GM20000 (cell line): Measurements from ENCODE around the gene LIN7A.
"Not testable (repeated sequence)": the region's sequence is repeated elsewhere in the genome, so short reads cannot be mapped to it uniquely, and the experiment has no call there.

Experiments used
- DNase-seq: peaks from one replicate; pipeline ENCODE4 v3.0.0; 2012; ENCODE audit warnings: low spot score
- CTCF ChIP-seq: IDR thresholded peaks from 2 replicates; pipeline ENCODE4 v1.5.1; 2012; ENCODE audit warnings: mild to moderate bottlenecking, control low read depth; ENCODE audit errors: extremely low read depth, missing control alignments

Gene LIN7A

GRCh38 chr12:80794551-80794950 is 143.2 kb downstream of the LIN7A start:
- no peak for TF ChIP-seq CTCF
- DNase-seq = no peak

DNA sequence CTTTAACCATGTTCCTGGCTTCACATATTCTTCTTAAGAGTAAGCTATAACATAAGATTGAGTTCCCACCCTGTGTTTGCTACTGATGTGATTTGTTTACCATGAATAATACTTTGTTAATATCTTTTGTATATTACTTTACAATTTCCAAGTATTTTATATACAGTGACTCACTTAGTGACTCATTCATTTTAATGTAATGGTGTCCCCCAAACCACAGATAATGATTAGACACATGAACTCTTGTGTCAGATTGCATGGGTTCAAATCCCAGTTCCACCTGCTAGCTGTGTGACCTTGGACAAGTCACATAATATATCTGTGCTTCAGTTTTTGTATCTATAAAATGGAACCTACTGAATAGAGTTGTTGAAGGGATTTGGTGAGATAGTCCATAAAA is 144.9 kb downstream of the LIN7A start:
- no peak for DNase-seq
- TF ChIP-seq CTCF = no peak

- TF ChIP-seq CTCF = no peak
- no peak for DNase-seq
These were observed 145.9 kb downstream of the LIN7A start for GRCh38 chr12:80791863-80792262.

- not testable (repeated sequence) for DNase-seq
These were observed 149.3 kb downstream of the LIN7A start for GRCh38 chr12:80788407-80788806.

DNA sequence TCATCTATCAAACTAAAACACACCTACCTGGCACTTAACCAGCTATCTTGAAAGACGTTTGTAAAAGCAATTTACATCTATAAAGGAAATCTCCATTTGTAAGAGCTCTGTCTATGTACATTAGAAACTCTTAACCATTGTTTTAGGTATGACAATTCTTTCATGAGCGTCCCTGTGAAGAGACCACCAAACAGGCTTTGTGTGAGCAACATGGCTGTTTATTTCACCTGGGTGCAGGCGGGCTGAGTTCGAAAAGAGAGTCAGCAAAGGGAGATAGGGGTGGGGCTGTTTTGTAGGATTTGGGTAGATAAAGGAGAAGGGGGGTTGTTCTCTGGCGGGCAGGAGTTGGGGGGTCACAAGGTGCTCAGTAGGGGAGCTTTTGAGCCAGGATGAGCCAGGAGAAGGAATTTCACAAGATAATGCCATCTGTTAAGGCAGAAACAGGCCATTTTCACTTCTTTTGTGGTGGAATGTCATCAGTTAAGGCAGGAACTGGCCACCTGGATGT is 154.7 kb downstream of the LIN7A start:
- DNase-seq = not testable (repeated sequence)

DNA sequence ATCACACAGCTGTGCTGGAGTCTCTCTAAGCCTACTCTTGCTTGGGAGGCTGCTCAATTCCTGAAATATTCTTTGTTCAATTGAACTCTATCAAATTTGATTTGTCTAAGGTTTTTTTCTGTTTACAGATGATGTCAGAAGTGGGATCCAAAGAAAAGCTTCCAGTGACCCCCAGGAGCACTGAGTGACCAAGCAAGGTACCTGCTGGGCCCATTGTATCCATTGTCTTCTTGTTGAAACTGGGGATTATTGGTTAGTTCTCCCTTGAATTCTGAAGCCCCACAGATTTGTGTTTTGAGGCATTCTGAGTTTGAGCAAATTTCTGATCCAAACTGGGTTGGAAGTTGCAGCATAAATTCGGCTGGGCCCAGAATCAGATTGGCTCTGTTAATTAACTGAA is 156.4 kb downstream of the LIN7A start:
- no peak for DNase-seq
- no peak for TF ChIP-seq CTCF

GRCh38 chr12:80780746-80781145 is 157.0 kb downstream of the LIN7A start:
- DNase-seq = no peak
- no peak for TF ChIP-seq CTCF

GRCh38 chr12:80778005-80778541 is 159.7 kb downstream of the LIN7A start:
- peak; percentile 71 for DNase-seq
- no peak for TF ChIP-seq CTCF
